Osteoblast (primary cell): ENCODE data around the gene IFRD2. TPM values are rescaled to one million over a fixed set of nuclear protein-coding genes. Genes with fewer than 3 reads are reported as not detected.

Experiments
- DNase-seq: peaks from one replicate; pipeline ENCODE4 v3.0.0; 2011; ENCODE audit warnings: low spot score, mixed read lengths; ENCODE audit not compliant: insufficient read length; ENCODE audit errors: missing footprints
- H2AFZ ChIP-seq: 2 replicates; pipeline ENCODE4 v1.6.0; 2011; ENCODE audit warnings: mild to moderate bottlenecking, low read length
- H3K27ac ChIP-seq: 2 replicates; pipeline ENCODE4 v1.5.1; 2011; ENCODE audit warnings: mild to moderate bottlenecking, low read depth, low read length, moderate library complexity
- H3K27me3 ChIP-seq: 2 replicates; pipeline ENCODE4 v1.6.0; 2012; ENCODE audit warnings: mild to moderate bottlenecking, control low read depth, inconsistent platforms, low read length, moderate library complexity; ENCODE audit not compliant: insufficient read depth
- H3K36me3 ChIP-seq: 2 replicates; pipeline ENCODE4 v1.5.1; 2011; ENCODE audit warnings: mild to moderate bottlenecking, low read length, control low read depth, moderate library complexity; ENCODE audit not compliant: insufficient read depth
- H3K4me1 ChIP-seq: 2 replicates; pipeline ENCODE4 v1.5.1; 2011; ENCODE audit warnings: mild to moderate bottlenecking, low read length, control low read depth, moderate library complexity; ENCODE audit not compliant: insufficient read depth
- H3K4me2 ChIP-seq: 2 replicates; pipeline ENCODE4 v1.6.0; 2011; ENCODE audit warnings: mild to moderate bottlenecking, low read length; ENCODE audit not compliant: insufficient read depth
- H3K4me3 ChIP-seq: fragments of 200-600 bp; sonication (generic); 3 replicates; pipeline ENCODE4 v1.5.1; 2012; ENCODE audit warnings: mild to moderate bottlenecking, low read length, inconsistent platforms; ENCODE audit not compliant: insufficient read depth
- H3K79me2 ChIP-seq: 2 replicates; pipeline ENCODE4 v1.6.0; 2012; ENCODE audit warnings: mild to moderate bottlenecking, low read length, control low read depth, inconsistent platforms; ENCODE audit not compliant: insufficient read depth
- H3K9me3 ChIP-seq: 2 replicates; pipeline ENCODE4 v1.5.1; 2011; ENCODE audit warnings: low read depth, low read length, control low read depth
- H4K20me1 ChIP-seq: 2 replicates; pipeline ENCODE4 v1.6.0; 2012; ENCODE audit warnings: mild to moderate bottlenecking, low read length, control low read depth; ENCODE audit not compliant: insufficient read depth
- CTCF ChIP-seq: IDR thresholded peaks from 2 replicates; pipeline ENCODE4 v1.5.1; 2011; ENCODE audit warnings: mild to moderate bottlenecking, low read depth, low read length, moderate library complexity; ENCODE audit errors: extremely low read depth
- total RNA-seq: library from RNA; depleted of rRNA; stranded (reverse); fragments of >200 nt; gene quantifications from 2 replicates; pipeline ENCODE4 v1.2.3, GENCODE V29; 2012

The IFRD2 gene
- total RNA-seq, 1 donor = 65.1 TPM

GRCh38 chr3:50254577-50255250 lies 37.5 kb downstream of the IFRD2 start:
- Histone ChIP-seq H3K4me1 (peaks cover 15% of the 10 kb centered on the region), H3K79me2 (peaks cover 80% of the 10 kb centered on the region), H3K27ac (peak overlapping the region; percentile 70), H4K20me1 (peaks cover 69% of the 10 kb centered on the region), H3K27me3 (no peaks in the 10 kb centered on the region), H3K4me2 (no peak overlapping the region), H3K9me3 (no peaks in the 10 kb centered on the region), H3K4me3 (no peak overlapping the region), H3K36me3 (peaks cover 74% of the 10 kb centered on the region), H2AFZ (no peak overlapping the region)
- peak; percentile 96 for DNase-seq
- TF ChIP-seq CTCF = no peak

DNA sequence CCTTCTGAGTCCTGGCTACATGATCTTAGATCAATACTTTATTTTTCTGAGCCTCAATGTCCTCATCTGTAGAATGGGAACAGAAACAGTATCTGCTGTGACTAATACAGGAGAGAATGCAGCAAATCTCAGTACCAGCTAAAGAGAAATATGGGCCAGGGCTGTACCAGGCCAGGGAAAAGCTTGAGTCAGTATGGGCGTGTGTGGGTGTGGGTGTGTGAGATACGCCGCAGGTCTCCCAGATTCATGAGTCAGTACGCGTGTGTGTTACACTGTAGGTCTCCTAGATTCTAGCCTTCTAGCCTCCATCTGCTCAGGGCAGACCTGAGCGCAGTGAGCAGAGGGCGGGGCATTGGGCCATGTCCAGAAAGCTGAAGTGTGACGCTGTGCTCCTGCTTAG lies 41.0 kb downstream of the IFRD2 start:
- Histone ChIP-seq H3K79me2 (peaks cover 90% of the 10 kb centered on the region), H3K27me3 (no peaks in the 10 kb centered on the region), H3K4me1 (peaks cover 45% of the 10 kb centered on the region), H3K36me3 (peaks cover 41% of the 10 kb centered on the region), H3K9me3 (no peaks in the 10 kb centered on the region), H4K20me1 (peaks cover 83% of the 10 kb centered on the region), H3K4me2 (no peak overlapping the region), H2AFZ (no peak overlapping the region), H3K4me3 (no peak overlapping the region), H3K27ac (peak overlapping the region; percentile 62)
- DNase-seq = peak; percentile 97
- no peak for TF ChIP-seq CTCF

DNA sequence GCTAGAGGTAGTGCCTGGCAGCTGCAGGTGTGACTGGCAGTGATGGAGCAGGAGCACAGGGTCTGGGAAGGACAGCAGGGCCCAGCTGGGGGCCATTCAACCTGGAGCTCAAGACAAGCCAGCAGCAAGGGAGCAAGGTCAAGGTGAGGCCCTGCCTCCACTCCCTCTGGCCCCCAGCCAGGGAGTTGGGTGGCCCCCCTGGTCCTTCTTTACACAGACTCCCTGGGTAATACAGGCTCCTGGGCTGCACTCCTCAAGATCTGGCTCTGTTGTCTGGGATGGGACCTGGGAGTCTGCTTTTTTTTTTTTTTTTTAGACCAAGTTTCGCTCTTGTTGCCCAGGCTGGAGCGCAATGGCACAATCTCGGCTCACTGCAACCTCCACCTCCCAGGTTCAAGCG lies 41.7 kb downstream of the IFRD2 start:
- Histone ChIP-seq H3K79me2 (peaks cover 92% of the 10 kb centered on the region), H3K9me3 (no peaks in the 10 kb centered on the region), H4K20me1 (peaks cover 81% of the 10 kb centered on the region), H3K4me2 (no peak overlapping the region), H2AFZ (no peak overlapping the region), H3K27ac (no peak overlapping the region), H3K27me3 (no peaks in the 10 kb centered on the region), H3K4me1 (peaks cover 52% of the 10 kb centered on the region), H3K4me3 (no peak overlapping the region), H3K36me3 (peaks cover 38% of the 10 kb centered on the region)
- no peak for TF ChIP-seq CTCF
- DNase-seq = peak; percentile 61

DNA sequence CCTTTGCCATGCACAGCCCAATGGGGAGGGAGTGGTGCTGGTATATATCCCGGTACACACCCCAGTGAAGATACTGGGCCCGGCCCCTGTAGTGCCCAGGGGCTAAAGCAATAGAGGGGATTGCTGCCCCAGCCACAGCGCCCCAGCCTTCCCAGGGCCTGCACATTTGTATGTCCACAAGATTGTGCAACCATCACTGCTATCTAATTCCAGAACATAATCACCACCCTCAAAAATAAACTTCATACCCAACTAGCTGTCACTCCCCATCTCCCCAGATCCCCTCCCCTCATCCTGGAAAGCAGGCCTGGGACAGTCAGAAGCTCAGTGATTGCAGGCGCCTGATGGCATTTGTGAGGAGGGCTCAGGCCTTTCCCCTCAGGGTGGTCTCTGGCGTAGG lies 42.8 kb downstream of the IFRD2 start:
- peaks cover 79% of the 10 kb centered on the region for H4K20me1 ChIP-seq
- H3K79me2 ChIP-seq = peaks cover 91% of the 10 kb centered on the region
- H3K9me3 ChIP-seq = no peaks in the 10 kb centered on the region
- no peak for DNase-seq
- no peak overlapping the region for H3K4me2 ChIP-seq
- peaks cover 31% of the 10 kb centered on the region for H3K36me3 ChIP-seq
- no peak for TF ChIP-seq CTCF
- H2AFZ ChIP-seq = no peak overlapping the region
- H3K4me3 ChIP-seq = no peak overlapping the region
- H3K27me3 ChIP-seq = no peaks in the 10 kb centered on the region
- H3K4me1 ChIP-seq = peaks cover 56% of the 10 kb centered on the region
- H3K27ac ChIP-seq = peak overlapping the region; percentile 28
